ENCODE measurements around the gene HES6. TPM values are rescaled to one million over a fixed set of nuclear protein-coding genes. Genes with fewer than 3 reads are reported as not detected.
A peak's percentile ranks its signal among the peaks of the same experiment; 100 is the strongest.

Gene HES6
- total RNA-seq, 2 donors from 2014 or later, result 2.9 to 17.7 TPM

GRCh38 chr2:238256594-238257104 lies 16.8 kb upstream of the HES6 start:
- Histone ChIP-seq H3K4me1 (replicated peaks) (no peaks in the 10 kb centered on the region), H3K27me3 (replicated peaks; ENCODE audit: insufficient read depth) (no peaks in the 10 kb centered on the region), H3K9me3 (no peaks in the 10 kb centered on the region), H3K4me3 (no peak overlapping the region), H3K36me3 (peaks cover 11 to 20% of the 10 kb centered on the region in 2 donors), H3K27ac (no peak overlapping the region)
- DNase-seq (ENCODE audit: low spot score), result peak; percentile 90
- TF ChIP-seq POLR2A (IDR thresholded peaks at IDR 0.05) (no peak), POLR2AphosphoS5 (IDR thresholded peaks at IDR 0.05) (peak; percentile 85)
- TF ChIP-seq, protein P1, sequence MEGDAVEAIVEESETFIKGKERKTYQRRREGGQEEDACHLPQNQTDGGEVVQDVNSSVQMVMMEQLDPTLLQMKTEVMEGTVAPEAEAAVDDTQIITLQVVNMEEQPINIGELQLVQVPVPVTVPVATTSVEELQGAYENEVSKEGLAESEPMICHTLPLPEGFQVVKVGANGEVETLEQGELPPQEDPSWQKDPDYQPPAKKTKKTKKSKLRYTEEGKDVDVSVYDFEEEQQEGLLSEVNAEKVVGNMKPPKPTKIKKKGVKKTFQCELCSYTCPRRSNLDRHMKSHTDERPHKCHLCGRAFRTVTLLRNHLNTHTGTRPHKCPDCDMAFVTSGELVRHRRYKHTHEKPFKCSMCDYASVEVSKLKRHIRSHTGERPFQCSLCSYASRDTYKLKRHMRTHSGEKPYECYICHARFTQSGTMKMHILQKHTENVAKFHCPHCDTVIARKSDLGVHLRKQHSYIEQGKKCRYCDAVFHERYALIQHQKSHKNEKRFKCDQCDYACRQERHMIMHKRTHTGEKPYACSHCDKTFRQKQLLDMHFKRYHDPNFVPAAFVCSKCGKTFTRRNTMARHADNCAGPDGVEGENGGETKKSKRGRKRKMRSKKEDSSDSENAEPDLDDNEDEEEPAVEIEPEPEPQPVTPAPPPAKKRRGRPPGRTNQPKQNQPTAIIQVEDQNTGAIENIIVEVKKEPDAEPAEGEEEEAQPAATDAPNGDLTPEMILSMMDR (IDR thresholded peaks at IDR 0.05), result peak; percentile 66 to 97 (median 94)
- 62% methylated on average over 18 of the region's 18 CpGs for WGBS
- intact Hi-C loops (cut with DNase I), result no loop called here

- Histone ChIP-seq H3K4me1 (replicated peaks) (no peaks in the 10 kb centered on the region), H3K27me3 (replicated peaks; ENCODE audit: insufficient read depth) (no peaks in the 10 kb centered on the region), H3K36me3 (peaks cover 11 to 24% of the 10 kb centered on the region in 2 donors), H3K4me3 (no peak overlapping the region), H3K27ac (no peak overlapping the region), H3K9me3 (no peaks in the 10 kb centered on the region)
- intact Hi-C loops (cut with DNase I), result no loop called here
- WGBS, result 80% methylated on average over 6 of the region's 6 CpGs
- TF ChIP-seq POLR2AphosphoS5 (IDR thresholded peaks at IDR 0.05) (no peak), POLR2A (IDR thresholded peaks at IDR 0.05) (no peak)
- TF ChIP-seq, protein P1 (IDR thresholded peaks at IDR 0.05), result no peak
- DNase-seq (ENCODE audit: low spot score), result no peak
These were observed 16.3 kb upstream of the HES6 start for GRCh38 chr2:238256111-238256510.

DNA sequence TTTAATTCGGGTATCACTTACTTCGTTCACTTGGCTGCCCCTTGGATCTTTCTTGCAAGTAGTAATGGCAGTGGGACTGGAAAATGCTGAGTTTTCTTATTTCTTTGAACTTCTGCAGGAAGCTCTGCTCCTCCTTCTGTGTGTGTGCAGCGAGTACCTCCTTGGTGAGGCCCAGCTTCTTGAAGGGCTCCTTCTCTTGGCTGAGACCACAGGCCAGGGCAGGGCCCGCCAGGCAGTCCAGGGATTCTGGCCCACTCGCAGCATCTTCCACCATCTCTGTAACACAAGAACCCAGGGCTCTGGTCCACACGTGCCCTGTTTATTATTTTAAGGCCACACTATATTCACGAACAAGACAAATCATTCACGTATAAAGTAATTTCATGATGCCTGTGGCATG lies 15.8 kb upstream of the HES6 start:
- 84% methylated on average over 8 of the region's 8 CpGs for WGBS
- H3K4me3 ChIP-seq, result no peak overlapping the region
- no peaks in the 10 kb centered on the region for H3K27me3 ChIP-seq (replicated peaks; ENCODE audit: insufficient read depth)
- intact Hi-C loops (cut with DNase I), result no loop called here
- peaks cover 11 to 28% of the 10 kb centered on the region in 2 donors for H3K36me3 ChIP-seq
- no peak overlapping the region for H3K27ac ChIP-seq
- TF ChIP-seq, protein P1 (IDR thresholded peaks at IDR 0.05), result no peak
- no peak for TF ChIP-seq POLR2A (IDR thresholded peaks at IDR 0.05)
- TF ChIP-seq POLR2AphosphoS5 (IDR thresholded peaks at IDR 0.05), result no peak
- no peaks in the 10 kb centered on the region for H3K9me3 ChIP-seq
- H3K4me1 ChIP-seq (replicated peaks), result no peaks in the 10 kb centered on the region
- DNase-seq (ENCODE audit: low spot score), result no peak

DNA sequence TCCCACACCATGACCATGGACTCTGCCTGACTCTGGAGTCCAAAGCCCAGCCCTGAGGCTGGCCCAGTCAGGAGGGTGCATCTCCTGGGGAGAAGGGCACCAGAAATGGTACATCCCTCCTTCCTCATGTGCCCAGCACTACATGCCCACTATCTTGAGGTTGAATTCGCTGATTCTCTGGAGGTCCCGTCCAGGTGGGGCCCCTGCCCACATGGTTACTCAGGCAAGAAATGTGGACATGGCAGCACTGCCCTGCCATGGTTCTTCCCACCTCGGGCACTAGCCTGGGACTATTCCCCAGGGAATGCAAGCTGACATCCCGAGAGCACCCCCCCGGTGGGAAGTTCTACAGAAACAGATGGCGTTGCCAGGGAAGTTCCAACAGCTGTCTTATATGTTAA lies 15.3 kb upstream of the HES6 start:
- no peak overlapping the region for H3K27ac ChIP-seq
- TF ChIP-seq POLR2AphosphoS5 (IDR thresholded peaks at IDR 0.05) (no peak), POLR2A (IDR thresholded peaks at IDR 0.05) (no peak)
- TF ChIP-seq, protein P1 (IDR thresholded peaks at IDR 0.05), result no peak
- DNase-seq (ENCODE audit: low spot score), result no peak
- H3K4me3 ChIP-seq, result no peak overlapping the region
- intact Hi-C loops (cut with DNase I), result no loop called here
- H3K4me1 ChIP-seq (replicated peaks), result no peaks in the 10 kb centered on the region
- H3K27me3 ChIP-seq (replicated peaks; ENCODE audit: insufficient read depth), result no peaks in the 10 kb centered on the region
- H3K36me3 ChIP-seq, result peaks cover 15 to 28% of the 10 kb centered on the region in 2 donors
- H3K9me3 ChIP-seq, result no peaks in the 10 kb centered on the region
- 91% methylated on average over 6 of the region's 6 CpGs for WGBS

GRCh38 chr2:238254095-238254723 lies 14.4 kb upstream of the HES6 start:
- intact Hi-C loops (cut with DNase I), result no loop called here
- 72% methylated on average over 4 of the region's 4 CpGs for WGBS
- H3K36me3 ChIP-seq, result peaks cover 21 to 26% of the 10 kb centered on the region in 2 donors

More at GRCh38 chr2:238254095-238254723, 14.4 kb upstream of the HES6 start:
- H3K27me3 ChIP-seq (replicated peaks; ENCODE audit: insufficient read depth), result no peaks in the 10 kb centered on the region
- TF ChIP-seq, protein P1 (IDR thresholded peaks at IDR 0.05), result no peak
- TF ChIP-seq POLR2AphosphoS5 (IDR thresholded peaks at IDR 0.05) (no peak), POLR2A (IDR thresholded peaks at IDR 0.05) (no peak)
- H3K4me3 ChIP-seq, result no peak overlapping the region
- no peak overlapping the region for H3K27ac ChIP-seq
- H3K4me1 ChIP-seq (replicated peaks), result no peaks in the 10 kb centered on the region
- H3K9me3 ChIP-seq, result no peaks in the 10 kb centered on the region
- DNase-seq (ENCODE audit: low spot score), result no peak
